Osteocyte (in vitro differentiated cells): Measurements from ENCODE around the gene C12orf56. TPM values are rescaled to one million over a fixed set of nuclear protein-coding genes. Genes with fewer than 3 reads are reported as not detected.

ENCODE experiments used
- DNase-seq: peaks from one replicate; pipeline ENCODE4 v3.0.0; 2021; ENCODE audit warnings: mixed read lengths; ENCODE audit not compliant: unreplicated experiment; ENCODE audit errors: extremely low spot score
- H3K27ac Mint-ChIP-seq: one replicate; pipeline ENCODE4 v1.8.0; 2021; ENCODE audit warnings: mild to moderate bottlenecking, mixed read lengths; ENCODE audit not compliant: unreplicated experiment
- H3K27me3 Mint-ChIP-seq: one replicate; pipeline ENCODE4 v1.8.0; 2021; ENCODE audit warnings: mixed read lengths; ENCODE audit not compliant: unreplicated experiment
- H3K36me3 Mint-ChIP-seq: one replicate; pipeline ENCODE4 v1.8.0; 2021; ENCODE audit warnings: mixed read lengths; ENCODE audit not compliant: unreplicated experiment
- H3K4me1 Mint-ChIP-seq: one replicate; pipeline ENCODE4 v1.8.0; 2021; ENCODE audit warnings: mixed read lengths; ENCODE audit not compliant: unreplicated experiment
- H3K4me3 Mint-ChIP-seq: one replicate; pipeline ENCODE4 v1.8.0; 2021; ENCODE audit warnings: mild to moderate bottlenecking, moderate library complexity, mixed read lengths; ENCODE audit not compliant: unreplicated experiment
- H3K9me3 Mint-ChIP-seq: one replicate; pipeline ENCODE4 v1.8.0; 2021; ENCODE audit warnings: mixed read lengths; ENCODE audit not compliant: unreplicated experiment
- total RNA-seq: library from RNA; stranded (reverse); gene quantifications from 2 replicates; pipeline ENCODE4 v1.2.1, GENCODE V29; 2021
- TF ChIP-seq, protein P1 (sequence below): fragments of 200-600 bp; sonication (generic); IDR thresholded peaks from 2 replicates; pipeline ENCODE4 v1.5.0; 2021; ENCODE audit warnings: antibody characterized with exemption, mild to moderate bottlenecking, moderate library complexity

Gene C12orf56
- total RNA-seq, 1 donor from 2014 or later: 0.78 TPM

- no peak overlapping the region for H3K4me3 Mint-ChIP-seq
- no peak for DNase-seq
- peaks cover 69% of the 10 kb centered on the region for H3K36me3 Mint-ChIP-seq
- H3K27ac Mint-ChIP-seq: no peak overlapping the region
- peaks cover 4% of the 10 kb centered on the region for H3K4me1 Mint-ChIP-seq
- no peaks in the 10 kb centered on the region for H3K9me3 Mint-ChIP-seq
- no peaks in the 10 kb centered on the region for H3K27me3 Mint-ChIP-seq
- TF ChIP-seq, protein P1, sequence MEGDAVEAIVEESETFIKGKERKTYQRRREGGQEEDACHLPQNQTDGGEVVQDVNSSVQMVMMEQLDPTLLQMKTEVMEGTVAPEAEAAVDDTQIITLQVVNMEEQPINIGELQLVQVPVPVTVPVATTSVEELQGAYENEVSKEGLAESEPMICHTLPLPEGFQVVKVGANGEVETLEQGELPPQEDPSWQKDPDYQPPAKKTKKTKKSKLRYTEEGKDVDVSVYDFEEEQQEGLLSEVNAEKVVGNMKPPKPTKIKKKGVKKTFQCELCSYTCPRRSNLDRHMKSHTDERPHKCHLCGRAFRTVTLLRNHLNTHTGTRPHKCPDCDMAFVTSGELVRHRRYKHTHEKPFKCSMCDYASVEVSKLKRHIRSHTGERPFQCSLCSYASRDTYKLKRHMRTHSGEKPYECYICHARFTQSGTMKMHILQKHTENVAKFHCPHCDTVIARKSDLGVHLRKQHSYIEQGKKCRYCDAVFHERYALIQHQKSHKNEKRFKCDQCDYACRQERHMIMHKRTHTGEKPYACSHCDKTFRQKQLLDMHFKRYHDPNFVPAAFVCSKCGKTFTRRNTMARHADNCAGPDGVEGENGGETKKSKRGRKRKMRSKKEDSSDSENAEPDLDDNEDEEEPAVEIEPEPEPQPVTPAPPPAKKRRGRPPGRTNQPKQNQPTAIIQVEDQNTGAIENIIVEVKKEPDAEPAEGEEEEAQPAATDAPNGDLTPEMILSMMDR: no peak
Observed at GRCh38 chr12:64428956-64429355, 38.4 kb upstream of the C12orf56 start.

DNA sequence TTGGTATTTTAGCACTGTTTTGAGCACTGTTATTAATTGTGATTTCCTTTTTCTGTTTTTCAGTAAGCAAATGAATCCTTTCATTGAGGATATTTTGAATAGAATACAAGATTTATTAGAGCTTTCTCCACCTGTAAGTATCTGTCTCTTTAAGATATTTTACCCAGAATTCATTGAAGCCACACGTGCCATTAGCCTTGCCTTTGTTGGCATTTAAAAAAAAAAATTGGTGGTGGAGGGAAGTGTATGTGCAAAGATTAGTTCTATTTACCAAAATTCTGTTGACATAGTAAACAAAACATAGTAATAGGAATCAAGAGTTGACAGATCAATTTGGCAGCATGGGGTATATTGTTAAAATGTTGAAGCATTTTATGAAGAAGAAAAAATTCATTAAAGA, 37.4 kb upstream of the C12orf56 start:
- Mint-ChIP-seq H3K9me3 (no peaks in the 10 kb centered on the region), H3K36me3 (peaks cover 70% of the 10 kb centered on the region), H3K4me1 (peaks cover 4% of the 10 kb centered on the region), H3K27me3 (no peaks in the 10 kb centered on the region), H3K27ac (no peak overlapping the region), H3K4me3 (no peak overlapping the region)
- DNase-seq: no peak
- TF ChIP-seq, protein P1: no peak

DNA sequence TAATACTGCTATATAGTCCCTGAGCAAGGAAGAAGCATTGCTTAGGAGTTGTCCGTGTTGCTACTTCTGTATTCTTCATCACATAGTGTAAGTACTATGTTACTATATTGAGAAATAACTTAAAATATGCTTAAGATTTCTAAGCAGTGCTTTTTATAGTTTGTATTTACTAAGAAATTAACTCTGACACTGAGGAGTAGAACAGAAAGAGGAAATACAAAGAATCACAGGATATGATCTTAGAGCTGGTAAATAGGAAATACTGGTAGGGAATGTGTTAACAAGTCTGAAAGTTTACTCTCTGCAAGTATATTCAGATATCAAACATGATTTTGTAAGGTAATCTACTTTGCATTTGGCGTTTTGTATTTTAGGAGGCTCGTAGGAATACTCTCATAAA, 29.1 kb upstream of the C12orf56 start:
- Mint-ChIP-seq H3K27me3 (no peaks in the 10 kb centered on the region), H3K4me3 (no peak overlapping the region), H3K27ac (no peak overlapping the region), H3K4me1 (no peaks in the 10 kb centered on the region), H3K36me3 (peaks cover 75% of the 10 kb centered on the region), H3K9me3 (no peaks in the 10 kb centered on the region)
- DNase-seq: no peak
- TF ChIP-seq, protein P1: no peak

GRCh38 chr12:64418209-64418608, 27.7 kb upstream of the C12orf56 start:
- Mint-ChIP-seq H3K9me3 (no peaks in the 10 kb centered on the region), H3K27me3 (no peaks in the 10 kb centered on the region), H3K4me3 (no peak overlapping the region), H3K4me1 (no peaks in the 10 kb centered on the region), H3K27ac (no peak overlapping the region), H3K36me3 (peaks cover 73% of the 10 kb centered on the region)
- DNase-seq: no peak
- TF ChIP-seq, protein P1: no peak

DNA sequence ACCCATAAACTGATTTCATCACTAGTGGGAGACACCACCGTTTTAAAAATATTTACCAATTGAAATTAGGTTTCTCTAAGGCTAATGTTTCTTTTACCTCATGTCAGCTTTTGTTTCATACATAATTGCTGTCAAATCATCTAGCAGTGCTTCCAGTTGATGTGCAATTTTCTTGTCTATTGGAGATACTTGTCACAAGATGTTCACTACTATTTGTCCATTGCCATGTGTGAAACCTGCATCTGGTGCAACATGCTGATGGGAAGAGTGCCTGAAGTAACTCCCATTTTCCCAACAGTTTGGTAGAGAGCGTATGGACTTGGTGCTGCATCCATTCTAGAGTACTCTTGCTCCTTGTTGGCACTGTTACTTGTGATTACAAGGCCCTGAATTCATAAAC, 23.3 kb upstream of the C12orf56 start:
- no peaks in the 10 kb centered on the region for H3K9me3 Mint-ChIP-seq
- TF ChIP-seq, protein P1: no peak
- H3K27ac Mint-ChIP-seq: no peak overlapping the region
- H3K4me3 Mint-ChIP-seq: no peak overlapping the region
- peaks cover 9% of the 10 kb centered on the region for H3K4me1 Mint-ChIP-seq
- H3K36me3 Mint-ChIP-seq: peaks cover 66% of the 10 kb centered on the region
- DNase-seq: no peak
- no peaks in the 10 kb centered on the region for H3K27me3 Mint-ChIP-seq
